Femur (tissue), 1 donor: Measurements from ENCODE around the gene CASQ1.

Source experiments
- DNase-seq: peaks from one replicate; pipeline ENCODE4 v3.0.0-alpha.2; 2017

CASQ1 gene

DNA sequence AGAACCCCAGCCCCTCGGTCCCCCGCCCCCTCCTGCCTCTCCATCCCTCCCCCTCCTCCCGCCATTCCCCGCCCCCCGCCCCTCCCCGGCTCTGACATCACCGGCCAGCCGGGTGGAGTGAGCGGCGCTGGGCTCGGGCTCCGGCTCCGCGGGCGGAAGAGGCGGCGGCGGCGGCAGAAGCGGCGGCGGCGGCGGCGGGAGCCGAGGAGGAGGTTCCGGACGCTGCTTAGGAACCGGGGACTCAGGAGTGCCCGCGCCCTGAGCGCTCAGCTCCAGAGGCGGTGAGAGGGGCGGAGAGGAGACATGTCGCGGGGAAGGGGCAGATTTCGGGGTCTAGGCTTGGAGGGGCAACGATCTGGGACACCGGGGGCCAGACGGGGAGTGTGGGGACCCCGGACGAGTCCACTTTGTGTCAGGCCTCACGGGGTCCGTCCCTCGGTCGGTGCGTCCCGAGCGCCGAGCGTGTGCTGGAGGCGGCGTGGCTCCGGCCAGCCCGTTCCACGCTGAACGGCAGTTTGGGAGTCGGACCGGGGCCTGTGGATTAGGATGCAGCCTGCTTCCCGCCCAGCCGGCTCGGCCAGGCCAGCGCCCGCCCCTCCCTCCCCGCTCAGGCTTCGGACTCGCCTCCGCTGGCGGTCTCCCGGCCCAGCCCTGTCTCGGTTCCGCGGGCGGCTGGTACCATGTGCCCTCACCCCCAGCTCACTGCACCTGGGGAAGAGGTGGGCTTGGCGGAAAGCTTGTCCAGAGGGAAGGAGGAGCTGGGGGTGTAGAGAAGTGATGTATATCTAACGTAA lies 15.1 kb downstream of the CASQ1 start, which contains the start of gene PEA15:
TSS of gene PEA15 (plus strand) at position 143 of the 794 bp plus-strand sequence. CDS start 6,161 bp downstream, outside the sequence.
- peak; percentile 90 for DNase-seq

GRCh38 chr1:160206036-160206389 lies 15.6 kb downstream of the CASQ1 start:
- peak; percentile 65 for DNase-seq

DNA sequence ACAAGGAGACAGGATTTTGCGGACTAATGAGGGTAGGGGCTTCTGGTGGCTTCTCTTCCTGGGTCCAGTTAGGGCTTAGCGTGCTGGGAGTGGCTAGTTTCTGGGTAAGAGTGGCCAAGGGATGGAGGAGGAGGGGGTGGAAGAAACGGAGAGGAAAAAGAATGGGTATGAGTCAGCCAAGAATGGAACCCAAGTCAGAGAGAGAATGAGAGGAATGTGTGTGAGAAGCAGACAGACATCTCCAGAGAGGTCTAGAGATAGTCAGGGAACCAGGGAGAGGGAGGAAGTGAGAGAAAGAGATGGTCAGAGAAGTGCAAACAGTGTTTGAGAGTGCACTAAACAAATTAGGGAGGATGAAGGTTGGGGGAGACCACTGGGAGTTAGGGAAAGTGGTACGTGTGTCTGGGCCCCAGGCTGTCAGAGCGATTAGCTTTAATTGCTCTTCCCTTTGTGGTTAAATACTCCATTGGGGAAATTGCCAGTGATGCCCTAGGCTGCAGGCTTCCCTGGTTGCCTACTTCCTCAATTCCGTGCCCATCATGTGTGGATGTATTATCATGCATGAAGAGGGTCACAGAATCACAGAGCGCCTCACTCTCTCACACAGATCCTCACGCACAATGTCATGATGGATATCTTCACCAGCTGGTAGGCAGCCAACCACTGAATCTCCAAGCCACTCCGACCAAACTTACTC lies 16.2 kb downstream of the CASQ1 start:
- no peak for DNase-seq

DNA sequence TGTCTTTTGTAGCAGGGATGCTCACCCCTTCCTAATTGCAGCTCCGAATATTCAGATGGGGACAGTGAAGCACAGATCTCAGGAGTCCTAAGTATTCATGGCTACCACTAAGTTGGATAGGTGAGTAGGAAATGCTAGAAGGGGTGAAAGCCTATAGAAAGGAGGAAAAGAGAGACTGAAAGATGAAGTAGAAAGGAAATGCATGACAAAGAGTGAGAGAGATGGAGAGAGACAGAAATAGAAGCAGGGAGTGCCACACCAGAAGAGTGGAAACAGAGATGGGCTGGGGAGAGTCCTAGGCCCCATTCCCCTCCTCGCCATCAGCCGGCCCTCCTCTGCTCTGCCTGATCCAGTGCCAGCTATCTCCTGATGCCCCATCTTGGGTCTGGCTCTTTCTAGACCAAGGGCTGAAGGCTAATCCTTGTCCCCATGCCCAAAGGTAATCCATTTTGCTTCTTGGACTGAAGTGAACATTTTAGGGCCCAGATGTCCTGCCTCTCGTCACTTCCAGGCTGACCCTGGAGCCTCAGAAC lies 16.8 kb downstream of the CASQ1 start:
- no peak for DNase-seq

- DNase-seq, result peak; percentile 55
These were observed 17.6 kb downstream of the CASQ1 start for GRCh38 chr1:160207771-160208556.

- DNase-seq, result no peak
These were observed 18.4 kb downstream of the CASQ1 start for GRCh38 chr1:160208557-160209320.

GRCh38 chr1:160209321-160210046 lies 19.1 kb downstream of the CASQ1 start:
- DNase-seq, result no peak

GRCh38 chr1:160210561-160210960 lies 20.2 kb downstream of the CASQ1 start:
- no peak for DNase-seq

- DNase-seq, result no peak
These were observed 20.8 kb downstream of the CASQ1 start for GRCh38 chr1:160211046-160211790.

- DNase-seq, result no peak
These were observed 24.2 kb downstream of the CASQ1 start for GRCh38 chr1:160214481-160215140.

DNA sequence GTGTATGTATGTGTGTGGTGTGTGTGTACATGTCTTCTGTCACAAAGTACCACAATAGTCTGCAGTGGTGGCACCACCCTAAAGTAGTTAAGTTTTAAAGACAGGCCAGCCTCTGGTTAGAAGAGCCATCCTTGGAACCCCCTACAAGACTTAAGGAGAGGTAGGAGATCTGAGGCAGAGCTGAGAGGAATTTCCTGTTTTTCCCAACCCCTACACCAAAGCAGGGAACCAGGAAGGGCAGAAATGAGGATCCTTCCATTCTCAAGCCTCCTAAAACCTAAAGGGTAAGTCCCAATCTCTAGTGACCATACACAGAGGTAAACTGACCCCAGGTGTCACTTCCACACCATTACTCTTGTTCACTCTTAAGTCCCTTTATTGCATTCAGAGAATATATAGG lies 25.9 kb downstream of the CASQ1 start:
- no peak for DNase-seq

- DNase-seq, result peak; percentile 51
These were observed 27.2 kb downstream of the CASQ1 start for GRCh38 chr1:160217481-160218051.

DNA sequence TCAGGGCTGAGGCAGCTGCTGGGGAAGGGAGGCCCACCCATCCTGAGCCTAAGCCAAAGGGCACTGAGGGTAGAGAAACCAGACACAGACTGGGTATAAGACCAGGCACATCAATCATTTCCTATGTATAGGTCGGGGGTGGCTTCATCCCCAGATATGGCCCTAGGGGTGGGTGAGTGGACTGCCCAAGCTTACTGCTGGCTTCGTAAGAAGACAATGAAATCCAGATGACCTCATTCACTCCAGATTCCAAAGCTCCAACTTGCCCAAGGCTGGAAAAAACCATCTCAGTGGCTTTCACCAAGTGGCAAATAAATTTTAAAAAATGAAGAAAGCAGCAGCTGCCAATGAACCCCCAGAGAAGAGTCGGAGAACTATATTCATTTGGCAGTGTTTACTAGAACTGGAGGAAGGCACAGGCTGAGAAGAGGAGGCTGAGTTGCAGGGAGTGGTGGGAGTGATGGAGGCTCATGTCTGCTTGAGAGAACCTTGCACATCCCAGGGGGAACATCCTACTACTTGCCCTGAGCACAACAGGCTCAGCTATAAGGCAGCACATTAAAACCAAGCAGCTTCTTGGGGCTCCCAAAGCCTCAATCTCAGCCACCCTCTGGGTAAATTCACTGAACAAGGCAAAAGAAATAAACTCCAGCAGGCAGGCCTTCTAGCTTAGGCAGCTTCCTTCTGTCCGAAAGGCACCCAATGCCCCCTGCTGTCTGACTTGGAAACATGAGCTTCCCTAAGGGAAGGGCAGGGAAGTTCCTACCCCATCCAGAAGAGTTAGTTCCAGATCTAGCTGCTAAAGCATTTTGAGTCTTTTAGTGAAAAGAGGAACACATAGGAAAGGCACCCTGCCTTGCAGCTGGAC lies 28.9 kb downstream of the CASQ1 start:
- peak; percentile 57 for DNase-seq

- DNase-seq, result no peak
These were observed 29.9 kb downstream of the CASQ1 start for GRCh38 chr1:160220301-160220700.

GRCh38 chr1:160221089-160221488 lies 30.7 kb downstream of the CASQ1 start:
- no peak for DNase-seq

DNA sequence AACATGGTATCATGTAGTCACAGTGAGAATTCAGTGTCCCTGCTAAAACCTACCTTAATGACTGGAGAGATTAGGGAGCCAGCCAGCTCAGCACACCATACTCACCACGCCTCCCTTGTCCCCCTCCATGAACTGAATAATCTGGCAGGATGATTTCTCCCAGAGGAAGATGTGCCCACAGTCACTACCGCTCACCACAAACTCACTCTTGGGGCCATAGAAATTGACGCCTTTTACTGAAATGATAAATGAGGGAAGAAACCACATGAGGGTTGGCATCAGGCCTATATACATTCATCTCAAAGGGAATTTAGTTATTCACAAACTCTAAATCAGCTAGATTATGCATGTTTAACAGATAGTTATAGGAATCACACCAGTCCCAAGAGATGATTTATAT lies 32.2 kb downstream of the CASQ1 start:
- DNase-seq, result no peak

GRCh38 chr1:160224606-160225005 lies 34.2 kb downstream of the CASQ1 start:
- no peak for DNase-seq

DNA sequence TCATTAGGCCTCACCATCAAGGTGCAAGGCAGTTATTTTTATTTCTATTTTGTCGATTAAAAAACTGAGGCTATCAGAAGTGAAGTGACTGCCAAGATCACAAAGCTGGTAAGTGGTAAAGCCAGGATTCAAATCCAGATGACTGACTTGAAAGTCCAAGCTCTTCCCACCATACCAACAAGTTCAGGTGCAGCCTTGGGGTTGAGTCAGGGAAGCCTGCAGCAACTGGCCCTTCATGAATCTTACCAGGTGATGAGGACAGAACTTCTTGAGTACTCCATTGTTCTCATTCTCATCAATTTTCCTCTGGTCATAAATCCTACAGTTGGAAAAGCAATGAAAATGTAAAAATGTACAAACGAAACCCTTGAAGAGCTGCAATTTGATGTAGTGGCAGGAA lies 35.0 kb downstream of the CASQ1 start:
- DNase-seq, result no peak

- DNase-seq, result no peak
These were observed 36.2 kb downstream of the CASQ1 start for GRCh38 chr1:160226623-160227022.
